SK-N-SH (cell line): ENCODE measurements around the gene FBXO34. TPM values are rescaled to one million over a fixed set of nuclear protein-coding genes. Genes with fewer than 3 reads are reported as not detected.

ENCODE experiments used
- CTCF ChIA-PET: fragments of 300-600, 350-600 bp; formaldehyde crosslinking; extraction: SDS; loops from one replicate; lab custom pipeline; 2021; lab: Yijun Ruan, JAX
- POLR2A ChIA-PET: fragments of 350-600 bp; sonication (Branson Sonifier 250); formaldehyde crosslinking; extraction: SDS; loops from one replicate; lab custom pipeline; 2020; ENCODE audit warnings: antibody characterized with exemption, inconsistent platforms; lab: Yijun Ruan, JAX
- DNase-seq: peaks from one replicate; pipeline ENCODE4 v3.0.0; 2012
- H2AFZ ChIP-seq: fragments of 200-600 bp; sonication (generic); 2 replicates; pipeline ENCODE4 v1.8.1; 2016; ENCODE audit warnings: antibody characterized with exemption, mild to moderate bottlenecking, low read depth
- H3F3A ChIP-seq: fragments of 200-600 bp; sonication (generic); replicated peaks from 2 replicates; pipeline ENCODE3; 2016; ENCODE audit warnings: antibody characterized with exemption, mild to moderate bottlenecking; ENCODE audit not compliant: insufficient read depth
- H3K27ac ChIP-seq, 2 experiments: fragments of 200-500 bp in 1 of 2; fragments of 200-600 bp in 1 of 2; sonication (Bioruptor generic) in 1 of 2; sonication (generic), shearing (Covaris generic) in 1 of 2; 2 replicates each; pipeline versions ENCODE4 v1.5.1 to v1.6.1; 2014 to 2016; ENCODE audit warnings: low read depth in 2 of 2, inconsistent platforms in 1 of 2, low read length in 1 of 2, mild to moderate bottlenecking in 1 of 2, mixed read lengths in 1 of 2
- H3K27me3 ChIP-seq: fragments of 200-600 bp; sonication (generic), shearing (Covaris generic); 2 replicates; pipeline ENCODE4 v1.6.1; 2016; ENCODE audit warnings: mixed run types; ENCODE audit not compliant: insufficient read depth
- H3K36me3 ChIP-seq, 2 experiments: fragments of 200-500 bp in 1 of 2; fragments of 200-600 bp in 1 of 2; sonication (Bioruptor generic) in 1 of 2; sonication (generic) in 1 of 2; replicated peaks in 1 of 2; 2 replicates each; pipeline versions ENCODE3 to v1.5.1; 2014 to 2016; ENCODE audit warnings: low read length in 1 of 2, mild to moderate bottlenecking in 1 of 2; ENCODE audit not compliant: insufficient read depth in 2 of 2, control insufficient read depth in 1 of 2
- H3K4me1 ChIP-seq, 2 experiments: fragments of 200-500 bp in 1 of 2; fragments of 200-600 bp in 1 of 2; sonication (Bioruptor generic) in 1 of 2; sonication (generic), shearing (Covaris generic) in 1 of 2; 2 replicates each; pipeline versions ENCODE4 v1.5.1 to v1.6.1; 2014 to 2016; ENCODE audit warnings: low read depth in 1 of 2, low read length in 1 of 2, mixed run types in 1 of 2; ENCODE audit not compliant: insufficient read depth in 2 of 2, control insufficient read depth in 1 of 2
- H3K4me2 ChIP-seq: fragments of 200-600 bp; sonication (generic), shearing (Covaris generic); 2 replicates; pipeline ENCODE4 v1.6.1; 2017; ENCODE audit warnings: mixed run types
- H3K4me3 ChIP-seq, 2 experiments: fragments of 200-500 bp in 1 of 2; fragments of 200-600 bp in 1 of 2; sonication (Bioruptor generic) in 1 of 2; sonication (generic), shearing (Covaris generic) in 1 of 2; 2 replicates each; pipeline versions ENCODE4 v1.5.1 to v1.8.1; 2014 to 2016; ENCODE audit warnings: low read depth in 2 of 2, inconsistent platforms in 1 of 2, low read length in 1 of 2, mild to moderate bottlenecking in 1 of 2, mixed read lengths in 1 of 2, moderate library complexity in 1 of 2
- H3K79me2 ChIP-seq: fragments of 200-600 bp; sonication (generic); 2 replicates; pipeline ENCODE4 v1.8.1; 2017; ENCODE audit warnings: mild to moderate bottlenecking; ENCODE audit not compliant: insufficient read depth
- H3K9ac ChIP-seq: fragments of 200-600 bp; sonication (generic); 2 replicates; pipeline ENCODE4 v1.6.1; 2017; ENCODE audit warnings: mixed run types
- H3K9me2 ChIP-seq: fragments of 200-600 bp; sonication (generic); 2 replicates; pipeline ENCODE4 v1.6.1; 2017; ENCODE audit warnings: mixed run types
- H3K9me3 ChIP-seq: fragments of 200-600 bp; sonication (generic); 2 replicates; pipeline ENCODE4 v1.6.1; 2017; ENCODE audit warnings: mixed run types, mild to moderate bottlenecking, moderate library complexity
- H4K20me1 ChIP-seq: fragments of 200-600 bp; sonication (generic); 2 replicates; pipeline ENCODE4 v1.6.1; 2017; ENCODE audit warnings: mild to moderate bottlenecking, mixed run types; ENCODE audit not compliant: insufficient read depth
- CHD2 ChIP-seq: fragments of 150-350 bp; IDR thresholded peaks from 2 replicates; pipeline ENCODE4 v1.6.1; 2018; ENCODE audit warnings: low read length; ENCODE audit not compliant: partially characterized antibody
- CTCF ChIP-seq: fragments of 200-600 bp; sonication (generic); IDR thresholded peaks from 2 replicates; pipeline ENCODE4 v1.6.1; 2017; ENCODE audit warnings: antibody characterized with exemption, mild to moderate bottlenecking, moderate library complexity
- EP300 ChIP-seq, 2 experiments: IDR thresholded peaks; 2 replicates each; pipeline versions ENCODE4 v1.4.0 to v1.6.1; 2012; ENCODE audit warnings: borderline replicate concordance in 1 of 2, low read depth in 1 of 2, low read length in 1 of 2
- FOXJ3 ChIP-seq: sonication (generic); formaldehyde crosslinking; IDR thresholded peaks from 2 replicates; pipeline ENCODE4 v1.5.1; 2020; ENCODE audit warnings: mild to moderate bottlenecking, missing genetic modification reagents
- FOXM1 ChIP-seq: IDR thresholded peaks from 2 replicates; pipeline ENCODE4 v1.4.0; 2012; ENCODE audit warnings: low read depth, mild to moderate bottlenecking
- GATA2 ChIP-seq: sonication (generic); formaldehyde crosslinking; IDR thresholded peaks from 2 replicates; pipeline ENCODE4 v1.5.0; 2020; ENCODE audit warnings: mild to moderate bottlenecking, missing genetic modification reagents
- IRF3 ChIP-seq: fragments of 150-350 bp; IDR thresholded peaks from 2 replicates; pipeline ENCODE4 v1.6.1; 2016; ENCODE audit warnings: mild to moderate bottlenecking, low read depth, low read length
- NFIC ChIP-seq: IDR thresholded peaks from 2 replicates; pipeline ENCODE4 v1.4.0; 2012; ENCODE audit warnings: borderline replicate concordance
- PBX3 ChIP-seq: IDR thresholded peaks from 2 replicates; pipeline ENCODE4; 2012
- POLR2AphosphoS5 ChIP-seq: IDR thresholded peaks from 2 replicates; pipeline ENCODE4 v1.6.1; 2012; ENCODE audit warnings: low read depth, low read length
- TCF12 ChIP-seq: IDR thresholded peaks from 2 replicates; pipeline ENCODE4 v1.4.0; 2012
- USF2 ChIP-seq: fragments of 150-350 bp; IDR thresholded peaks from 2 replicates; pipeline ENCODE4 v1.6.1; 2017; ENCODE audit warnings: antibody characterized with exemption, low read length, low read depth, borderline replicate concordance
- WGBS: methylation state at CpG from one replicate; pipeline ENCODE4 v1.1.6; 2017; ENCODE audit warnings: low lambda C conversion rate; 5-methylcytosine and 5-hydroxymethylcytosine counted together
- polyA plus RNA-seq, 3 experiments: library from polyadenylated mRNA; depleted of rRNA; stranded (reverse); fragments of >200 nt; gene quantifications; 2 replicates each; pipeline ENCODE4 v1.2.3, GENCODE V29; 2012

The FBXO34 gene
- polyA plus RNA-seq, 1 of the 3 experiments (the other 2 are of a cell fraction) = 10.0 TPM

GRCh38 chr14:55309154-55309553, 37.9 kb downstream of the FBXO34 start:
- Histone ChIP-seq H2AFZ (no peak overlapping the region), H3K4me1 (peaks cover 2 to 10% of the 10 kb centered on the region in 2 experiments; a peak in 3 of 4 replicates), H3K9me2 (no peaks in the 10 kb centered on the region), H3K4me3 (no peak overlapping the region), H3K27me3 (no peaks in the 10 kb centered on the region), H3K27ac (no peak overlapping the region), H3K79me2 (peaks cover 62% of the 10 kb centered on the region), H4K20me1 (0 out of 2 replicates have a peak, but pooled peaks cover 3% of the 10 kb centered on the region), H3K4me2 (no peak overlapping the region), H3K9ac (no peak overlapping the region), H3K9me3 (no peaks in the 10 kb centered on the region), H3F3A (no peaks in the 10 kb centered on the region), H3K36me3 (peaks cover 0 to 7% of the 10 kb centered on the region in 2 experiments)
- 85% methylated on average over 2 of the region's 2 CpGs for WGBS
- POLR2A ChIA-PET = no interaction called here
- DNase-seq = no peak
- CTCF ChIA-PET = interaction anchor here (1.1 to 1.9 kb wide), 2 partner anchors 39 to 46 kb away, joined by 6 to 12 read pairs; partner anchors contain the start of gene FBXO34
- TF ChIP-seq CHD2 (no peak), FOXJ3 (CRISPR knock-in tag) (no peak), NFIC (no peak), GATA2 (CRISPR knock-in tag) (no peak), TCF12 (no peak), IRF3 (no peak), FOXM1 (no peak), CTCF (no peak), EP300 (IDR thresholded peaks at IDR 0.05; ENCODE audit: borderline replicate concordance in 1 of 2, low read depth in 1 of 2, low read length in 1 of 2) (no peak), POLR2AphosphoS5 (no peak), PBX3 (no peak), USF2 (no peak)
